K562 (cell line): Measurements from ENCODE around the gene ACTN3. TPM values are rescaled to one million over a fixed set of nuclear protein-coding genes. Genes with fewer than 3 reads are reported as not detected.

ENCODE experiments used
- BMI1 ChIP-seq: fragments of 150-350 bp; IDR thresholded peaks from 2 replicates; pipeline ENCODE4 v1.6.1; 2014; ENCODE audit warnings: low read length
- ELK3 ChIP-seq: fragments of 450-650 bp; formaldehyde crosslinking; IDR thresholded peaks from 2 replicates; pipeline ENCODE4 v1.4.0; 2020; ENCODE audit warnings: mild to moderate bottlenecking
- FOSL1 ChIP-seq: fragments of 200-800 bp; sonication (Bioruptor generic); conservative IDR thresholded peaks from 2 replicates; pipeline ENCODE4 v1.6.1; 2016; ENCODE audit warnings: missing genetic modification characterization, missing compliant biosample characterization
- FUS ChIP-seq: fragments of 200-400 bp; formaldehyde crosslinking; optimal IDR thresholded peaks from 2 replicates; pipeline ENCODE3; 2017; ENCODE audit warnings: low read depth, low read length
- GTF3C2 ChIP-seq: IDR thresholded peaks from 3 replicates; pipeline ENCODE4 v1.6.1; 2011; ENCODE audit warnings: borderline replicate concordance, mild to moderate bottlenecking, moderate library complexity; ENCODE audit not compliant: insufficient read length; ENCODE audit errors: extremely low read depth
- ILF3 ChIP-seq: fragments of 450-650 bp; IDR thresholded peaks from 2 replicates; pipeline ENCODE4 v1.6.1; 2018; ENCODE audit warnings: antibody characterized with exemption, mild to moderate bottlenecking, moderate library complexity, borderline replicate concordance
- MIER1 ChIP-seq: fragments of 450-650 bp; IDR thresholded peaks from 2 replicates; pipeline ENCODE4 v1.6.1; 2016; ENCODE audit warnings: antibody characterized with exemption, mild to moderate bottlenecking, low read depth
- NELFE ChIP-seq: IDR thresholded peaks from 2 replicates; pipeline ENCODE4 v1.6.1; 2011; ENCODE audit warnings: mild to moderate bottlenecking; ENCODE audit not compliant: insufficient read depth, insufficient read length
- NFE2L1 ChIP-seq: fragments of 450-650 bp; IDR thresholded peaks from 2 replicates; pipeline ENCODE4 v1.6.1; 2016; ENCODE audit warnings: missing genetic modification characterization, low read depth, mild to moderate bottlenecking, missing compliant biosample characterization, moderate library complexity, borderline replicate concordance
- NFIX ChIP-seq: fragments of 250-450 bp; sonication (Bioruptor Pico); IDR thresholded peaks from 2 replicates; pipeline ENCODE4 v1.4.0; 2020; ENCODE audit warnings: low read depth, mild to moderate bottlenecking, moderate library complexity
- SFPQ ChIP-seq: fragments of 200-400 bp; formaldehyde crosslinking; IDR thresholded peaks from 2 replicates; pipeline ENCODE4 v1.6.1; 2017; ENCODE audit warnings: mild to moderate bottlenecking, low read depth, low read length, moderate library complexity
- TOE1 ChIP-seq, 2 experiments: fragments of 450-650 bp in 1 of 2; sonication (generic) in 1 of 2; formaldehyde crosslinking in 1 of 2; IDR thresholded peaks; 2 replicates each; pipeline versions ENCODE4 v1.7.1 to v1.8.0; 2016 to 2022; ENCODE audit warnings: borderline replicate concordance in 2 of 2, mild to moderate bottlenecking in 2 of 2, antibody characterized with exemption in 1 of 2, inconsistent platforms in 1 of 2, low read depth in 1 of 2, missing genetic modification reagents in 1 of 2, moderate library complexity in 1 of 2
- ZBTB1 ChIP-seq: sonication (generic); formaldehyde crosslinking; IDR thresholded peaks from 2 replicates; pipeline ENCODE4 v1.8.1; 2023; ENCODE audit warnings: missing genetic modification reagents, low read depth, mild to moderate bottlenecking, borderline replicate concordance
- ZC3H11A ChIP-seq: IDR thresholded peaks from 2 replicates; pipeline ENCODE4 v1.6.1; 2012; ENCODE audit warnings: low read depth, low read length, improper control_type of control experiment
- ZNF174 ChIP-seq: fragments of 250-450 bp; sonication (Bioruptor Pico); IDR thresholded peaks from 2 replicates; pipeline ENCODE4 v1.4.0; 2020; ENCODE audit warnings: mild to moderate bottlenecking
- ZNF449 ChIP-seq: fragments of 250-450 bp; sonication (Bioruptor Pico); IDR thresholded peaks from 2 replicates; pipeline ENCODE4 v1.8.0; 2022; ENCODE audit warnings: moderate library complexity, mild to moderate bottlenecking, inconsistent platforms
- ZNF695 ChIP-seq: fragments of 450-650 bp; formaldehyde crosslinking; IDR thresholded peaks from 2 replicates; pipeline ENCODE4 v1.4.0; 2020; ENCODE audit warnings: mild to moderate bottlenecking, moderate library complexity
- ZNF75A ChIP-seq: fragments of 450-650 bp; formaldehyde crosslinking; IDR thresholded peaks from 2 replicates; pipeline ENCODE4 v1.4.0; 2020; ENCODE audit warnings: mild to moderate bottlenecking
- ZNF76 ChIP-seq: fragments of 250-450 bp; sonication (Bioruptor Pico); IDR thresholded peaks from 2 replicates; pipeline ENCODE4 v1.4.0; 2020; ENCODE audit warnings: mild to moderate bottlenecking, moderate library complexity, borderline replicate concordance
- polyA plus RNA-seq, 8 experiments: library from polyadenylated mRNA; depleted of rRNA in 4 of 8; stranded (reverse) in 5 of 8; unstranded in 3 of 8; fragments of >200 nt; fragmentation: Nextera tagmentation in 2 of 8; fragmentation: Illumina TruSeq in 1 of 8; extraction: Ambion mirVana in 2 of 8; extraction: Trizol in 1 of 8; gene quantifications; 2 replicates each; pipeline versions ENCODE4 v1.2.1 to v1.2.3, GENCODE V29; 2011 to 2014; ENCODE audit warnings: inconsistent platforms in 1 of 8, missing spikeins in 1 of 8
- total RNA-seq, 7 experiments: library from RNA; depleted of rRNA in 6 of 7; stranded (reverse); fragments of >200 nt in 6 of 7; fragmentation: Illumina TruSeq in 2 of 7; extraction: Trizol in 2 of 7; gene quantifications; 2 replicates each; pipeline versions ENCODE4 v1.2.1 to v1.2.3, GENCODE V29; 2011 to 2021; ENCODE audit warnings: low replicate concordance in 1 of 7

ACTN3 gene
- total and polyA plus RNA-seq, 9 of the 15 experiments (the other 6 are each of a cell fraction or from before 2014, with no cell fraction given): not detected

GRCh38 chr11:66568124-66568916, 21.6 kb downstream of the ACTN3 start, which contains the start of gene CTSF (continued):
- TF ChIP-seq ELK3 (CRISPR knock-in tag) (no peak), TOE1 (IDR thresholded peaks at IDR 0.05; ENCODE audit: borderline replicate concordance) (peak; percentile 73), TOE1 (CRISPR knock-in tag; IDR thresholded peaks at IDR 0.05; ENCODE audit: borderline replicate concordance, low read depth) (no peak), NELFE (no peak), FUS (peak; percentile 68), SFPQ (no peak), GTF3C2 (no peak), ZC3H11A (no peak), NFE2L1 (tag) (no peak), ZNF75A (CRISPR knock-in tag) (no peak), NFIX (CRISPR knock-in tag) (no peak), BMI1 (no peak), ZNF695 (CRISPR knock-in tag) (no peak), ILF3 (no peak), ZNF449 (no peak), ZBTB1 (CRISPR knock-in tag) (0 out of 2 replicates have a peak, but pooled peaks have one; percentile 68), ZNF76 (CRISPR knock-in tag) (no peak), ZNF174 (CRISPR knock-in tag) (no peak), FOSL1 (tag) (peak; percentile 58), MIER1 (no peak)
